HEK293T (cell line): ENCODE measurements around the gene UBA7.

ENCODE experiments used
- CTCF ChIA-PET: fragments of 350-600 bp; formaldehyde crosslinking; extraction: SDS; loops from one replicate; lab custom pipeline; 2021; ENCODE audit warnings: antibody characterized with exemption, inconsistent platforms; lab: Yijun Ruan, JAX
- POLR2A ChIA-PET: fragments of 350-600 bp; formaldehyde crosslinking; extraction: SDS; loops from one replicate; lab custom pipeline; 2020; ENCODE audit warnings: antibody characterized with exemption, inconsistent platforms; lab: Yijun Ruan, JAX
- DNase-seq: peaks from one replicate; pipeline ENCODE4 v3.0.0; 2012; ENCODE audit warnings: mixed read lengths; ENCODE audit errors: extremely low spot score
- BHLHE40 ChIP-seq: fragments of 450-650 bp; IDR thresholded peaks from 2 replicates; pipeline ENCODE4 v1.6.1; 2016; ENCODE audit warnings: mild to moderate bottlenecking, moderate library complexity, borderline replicate concordance
- CTBP1 ChIP-seq: fragments of 450-650 bp; IDR thresholded peaks from 2 replicates; pipeline ENCODE4 v1.6.1; 2016; ENCODE audit warnings: borderline replicate concordance
- ELF4 ChIP-seq: fragments of 450-650 bp; IDR thresholded peaks from 2 replicates; pipeline ENCODE4 v1.6.1; 2017; ENCODE audit warnings: antibody characterized with exemption
- FOXA1 ChIP-seq: fragments of 450-650 bp; IDR thresholded peaks from 2 replicates; pipeline ENCODE4 v1.6.1; 2016; ENCODE audit warnings: mild to moderate bottlenecking
- FOXK2 ChIP-seq: fragments of 450-650 bp; IDR thresholded peaks from 2 replicates; pipeline ENCODE4 v1.6.1; 2016; ENCODE audit warnings: mild to moderate bottlenecking
- FOXM1 ChIP-seq: fragments of 450-650 bp; IDR thresholded peaks from 2 replicates; pipeline ENCODE4 v1.6.1; 2017; ENCODE audit warnings: mild to moderate bottlenecking, borderline replicate concordance
- HDGF ChIP-seq: fragments of 450-650 bp; IDR thresholded peaks from 2 replicates; pipeline ENCODE4 v1.6.1; 2017; ENCODE audit warnings: antibody characterized with exemption, borderline replicate concordance
- L3MBTL2 ChIP-seq: fragments of 450-650 bp; conservative IDR thresholded peaks from 2 replicates; pipeline ENCODE4 v1.6.1; 2016; ENCODE audit warnings: mild to moderate bottlenecking
- LEF1 ChIP-seq: fragments of 450-650 bp; IDR thresholded peaks from 2 replicates; pipeline ENCODE4 v1.6.1; 2017; ENCODE audit warnings: mild to moderate bottlenecking, borderline replicate concordance
- NFRKB ChIP-seq: fragments of 450-650 bp; IDR thresholded peaks from 2 replicates; pipeline ENCODE4 v1.6.1; 2016; ENCODE audit warnings: mild to moderate bottlenecking, moderate library complexity
- PKNOX1 ChIP-seq: fragments of 450-650 bp; IDR thresholded peaks from 2 replicates; pipeline ENCODE4 v1.6.1; 2016
- SP1 ChIP-seq: fragments of 450-650 bp; IDR thresholded peaks from 2 replicates; pipeline ENCODE4 v1.6.1; 2017
- SUZ12 ChIP-seq: fragments of 450-650 bp; IDR thresholded peaks from 2 replicates; pipeline ENCODE4 v1.6.1; 2016; ENCODE audit warnings: mild to moderate bottlenecking
- TARDBP ChIP-seq: fragments of 450-650 bp; IDR thresholded peaks from 2 replicates; pipeline ENCODE4 v1.6.1; 2016
- ZNF384 ChIP-seq: fragments of 450-650 bp; IDR thresholded peaks from 2 replicates; pipeline ENCODE4 v1.6.1; 2016

UBA7 gene

DNA sequence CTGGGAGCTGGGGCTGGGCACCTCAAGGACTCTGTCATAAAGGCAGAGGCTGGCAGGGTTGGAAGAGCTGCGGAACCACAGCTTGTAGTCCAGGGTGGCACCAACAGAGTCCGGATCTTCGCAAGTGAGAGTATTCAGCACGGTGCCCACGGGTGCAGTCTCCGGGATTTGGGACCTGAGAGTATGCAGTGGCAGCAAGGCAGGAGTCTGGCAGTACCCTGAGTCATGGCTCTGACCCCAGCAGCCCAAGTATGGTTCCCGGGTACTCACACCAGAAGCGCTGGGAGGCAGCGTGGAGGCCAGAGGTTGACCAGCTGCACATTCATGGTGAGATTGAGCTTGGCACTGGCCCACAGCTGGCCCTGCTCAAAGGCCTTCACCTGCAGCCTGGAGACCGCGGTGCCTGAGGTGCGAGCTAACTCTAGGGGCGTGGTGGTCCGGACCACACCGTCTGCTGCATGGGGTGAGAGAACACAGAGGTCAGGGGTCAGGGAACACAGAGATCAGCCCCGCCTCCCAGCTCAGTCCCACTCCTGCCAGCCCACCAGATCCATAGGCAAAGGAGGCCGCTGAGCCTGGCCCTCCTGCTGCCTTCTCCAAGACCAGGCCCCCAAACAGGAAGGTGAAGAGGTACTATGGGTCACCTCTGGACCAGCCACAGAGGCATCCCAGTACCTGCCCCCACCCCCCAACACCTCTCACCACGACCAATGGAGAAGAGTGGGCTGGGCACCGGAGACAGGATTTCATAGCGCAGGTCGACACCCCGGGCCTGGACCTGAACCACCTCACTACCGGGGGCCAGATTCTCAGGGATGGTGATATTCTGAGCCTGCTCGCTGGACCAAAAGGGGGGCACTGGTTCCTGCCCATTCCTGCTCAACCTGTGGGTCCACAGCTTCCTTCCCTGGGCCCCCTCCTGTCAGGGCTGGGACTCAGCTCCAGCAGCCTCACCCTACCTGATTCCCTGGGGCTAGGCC lies 18.5 kb downstream of the UBA7 start:
- DNase-seq = no peak
- ChIA-PET POLR2A (interaction anchor here (1.6 kb wide), 1 partner anchor 9 kb away, joined by 11 read pairs; the partner anchor contains the start of gene IP6K1), CTCF (interaction anchor here (1.1 kb wide), 1 partner anchor 8 kb away, joined by 3 read pairs; no protein-coding TSS in a partner anchor)
- TF ChIP-seq NFRKB (no peak), ZNF384 (no peak), HDGF (no peak), FOXA1 (no peak), L3MBTL2 (no peak), BHLHE40 (no peak), SUZ12 (no peak)

DNA sequence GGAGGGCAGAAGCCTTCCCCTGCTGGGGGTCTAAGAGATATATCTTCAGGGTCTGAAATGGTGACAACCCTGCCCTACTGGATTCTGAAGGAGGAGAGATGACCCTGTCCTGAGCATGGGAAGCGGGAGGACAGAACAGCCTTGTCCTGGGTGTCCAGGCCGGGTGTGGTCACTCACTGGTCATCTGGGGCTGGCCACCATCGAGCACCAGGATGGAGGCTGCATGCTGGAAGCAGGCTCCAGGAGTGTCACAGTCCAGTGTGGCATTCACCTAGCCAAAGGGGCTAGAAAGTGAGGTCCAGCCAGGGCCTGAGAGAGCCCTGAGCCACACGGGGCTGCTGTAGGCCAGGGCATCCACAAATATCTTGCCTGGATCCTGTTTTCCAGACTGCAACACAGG lies 19.3 kb downstream of the UBA7 start:
- no peak for DNase-seq
- POLR2A ChIA-PET = interaction anchor here (1.6 kb wide), 1 partner anchor 8 kb away, joined by 11 read pairs; the partner anchor contains the start of gene IP6K1
- CTCF ChIA-PET = interaction anchor here (0.7 kb wide), 1 partner anchor 45 kb away, joined by 6 read pairs; no protein-coding TSS in a partner anchor
- TF ChIP-seq ZNF384 = no peak
- no peak for TF ChIP-seq L3MBTL2
- TF ChIP-seq FOXA1 = no peak

DNA sequence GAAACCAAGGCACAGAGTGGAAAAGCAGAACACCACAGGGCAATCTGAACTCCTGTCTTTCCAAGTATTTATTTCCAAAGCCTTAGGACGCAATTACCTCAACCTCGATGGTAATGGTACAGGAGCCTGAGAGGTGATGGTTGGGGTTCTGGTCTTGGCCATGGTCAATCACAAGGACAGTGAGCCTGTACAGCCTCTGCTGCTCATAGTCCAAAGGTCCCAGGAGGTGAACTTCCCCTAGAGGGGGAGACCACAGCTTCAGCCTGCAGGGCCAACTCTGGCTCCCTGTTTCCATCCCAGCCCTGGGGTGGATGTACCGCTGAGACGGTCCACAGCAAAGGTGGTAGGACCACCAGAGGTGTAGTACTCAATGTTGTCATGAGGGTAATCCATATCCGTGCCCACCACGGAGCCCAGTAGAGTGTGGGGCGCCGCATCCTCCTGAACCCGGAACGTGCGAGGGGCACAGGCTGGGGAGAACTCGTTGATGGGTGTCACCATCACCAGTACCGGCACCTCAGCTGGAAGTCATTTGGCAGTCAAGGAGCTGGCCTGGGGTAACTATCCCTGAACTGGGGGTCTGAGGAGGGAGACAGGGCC lies 20.2 kb downstream of the UBA7 start:
- TF ChIP-seq CTBP1 (no peak), L3MBTL2 (no peak), TARDBP (no peak), NFRKB (no peak), FOXK2 (no peak), LEF1 (no peak), PKNOX1 (no peak), HDGF (no peak)
- DNase-seq = no peak
- ChIA-PET CTCF (interaction anchor here (0.7 kb wide), 1 partner anchor 45 kb away, joined by 6 read pairs; no protein-coding TSS in a partner anchor), POLR2A (no interaction called here)

DNA sequence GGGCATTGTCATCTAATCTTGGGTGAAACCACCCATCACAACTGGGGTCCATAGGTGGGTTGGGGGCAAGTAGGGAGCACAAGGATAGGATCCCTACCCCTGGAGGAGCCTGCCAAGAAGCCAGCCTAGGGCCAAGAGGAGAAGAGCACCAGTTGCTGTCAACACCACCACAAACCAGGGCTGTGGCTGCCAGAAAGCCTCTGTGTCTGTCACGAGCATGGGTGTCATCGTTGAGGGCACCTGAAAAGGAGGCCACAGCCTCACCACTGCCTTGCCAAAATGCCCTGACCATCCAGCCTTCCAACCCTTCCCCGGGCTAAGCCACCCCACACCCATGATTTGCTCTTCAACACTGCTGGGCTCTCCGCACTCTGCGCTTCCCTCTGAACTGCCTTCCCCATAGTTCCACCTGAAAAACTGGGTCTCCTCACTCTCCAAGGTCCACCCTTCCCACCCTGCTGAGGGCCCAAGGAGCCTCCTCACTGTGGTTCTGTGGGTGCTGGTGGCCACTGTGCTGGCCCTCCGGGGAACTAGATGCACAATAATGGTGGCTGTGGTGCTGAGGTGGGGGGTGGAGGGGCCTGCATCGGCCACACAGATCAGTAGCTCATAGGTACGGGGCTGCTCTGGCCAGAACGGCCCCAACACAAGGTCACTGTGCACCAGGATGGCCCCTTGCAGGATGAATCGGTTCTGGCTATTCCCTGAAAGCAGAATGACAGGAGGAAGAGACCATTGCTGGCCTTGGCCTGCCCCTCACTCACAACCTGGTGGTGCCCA lies 21.2 kb downstream of the UBA7 start:
- ChIA-PET POLR2A (no interaction called here), CTCF (no interaction called here)
- no peak for TF ChIP-seq ELF4
- TF ChIP-seq FOXM1 = no peak
- TF ChIP-seq FOXA1 = no peak
- no peak for TF ChIP-seq TARDBP
- no peak for TF ChIP-seq SUZ12
- no peak for TF ChIP-seq CTBP1
- no peak for TF ChIP-seq ZNF384
- TF ChIP-seq SP1 = no peak
- DNase-seq = no peak

DNA sequence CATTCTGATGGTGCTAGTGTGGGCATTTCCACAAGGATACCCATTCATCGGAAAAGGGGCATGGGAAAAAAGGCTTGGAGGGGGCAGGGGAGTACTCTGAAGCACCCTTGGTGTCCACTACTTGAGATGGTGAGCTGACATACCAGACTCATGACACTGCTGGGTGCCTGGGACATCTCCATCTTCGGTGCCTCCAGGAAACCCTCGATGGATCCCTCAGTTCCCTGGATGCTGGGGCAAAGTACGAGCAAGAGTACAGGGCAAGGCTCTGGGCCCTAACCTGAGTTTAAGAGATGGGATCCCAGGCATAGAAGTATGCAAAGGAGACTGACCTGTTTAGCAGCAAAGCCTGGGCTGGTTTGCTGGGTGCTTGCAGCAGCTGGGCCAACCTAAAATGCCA lies 22.2 kb downstream of the UBA7 start:
- ChIA-PET CTCF (interaction anchor here (1.0 kb wide), 1 partner anchor 11 kb away, joined by 3 read pairs; no protein-coding TSS in a partner anchor), POLR2A (no interaction called here)
- no peak for TF ChIP-seq TARDBP
- no peak for DNase-seq

DNA sequence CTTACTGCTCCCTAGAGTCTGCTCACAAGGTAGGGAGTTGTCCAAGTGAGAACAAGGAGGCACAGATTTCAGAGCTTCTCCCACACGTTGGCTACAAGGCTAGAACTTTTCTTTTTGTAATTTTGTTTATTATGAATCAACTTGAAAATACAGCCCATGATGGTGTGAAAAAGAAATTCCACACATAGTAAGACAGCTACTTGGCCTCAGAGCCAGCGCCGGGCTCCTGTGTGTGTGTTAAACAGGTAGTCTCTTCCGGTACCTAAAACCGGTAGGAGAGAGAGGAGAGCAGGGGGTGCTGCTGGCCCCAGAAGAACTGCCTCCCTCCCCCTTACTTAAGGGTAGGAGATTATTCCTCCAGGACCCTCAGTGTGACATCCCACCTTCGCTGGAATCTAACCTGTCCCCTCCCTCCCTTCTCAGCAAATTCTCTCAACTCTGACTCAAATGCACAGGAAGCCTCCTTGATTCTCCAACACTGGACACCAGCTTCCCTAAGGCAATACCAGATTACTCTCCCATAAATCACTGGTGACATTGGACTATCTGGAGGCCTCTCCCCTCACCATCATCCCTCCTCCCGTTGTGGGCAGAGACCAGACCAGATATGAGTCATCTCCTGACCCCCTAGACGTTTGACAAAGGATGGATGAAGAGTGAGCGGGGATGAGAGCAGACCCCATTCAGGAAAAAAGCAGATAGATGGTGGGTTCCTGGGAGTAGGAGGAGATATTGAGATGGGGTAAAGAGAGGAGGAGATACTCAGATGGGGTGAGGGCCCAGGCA lies 22.9 kb downstream of the UBA7 start:
- TF ChIP-seq FOXK2 (no peak), FOXM1 (no peak), PKNOX1 (no peak), FOXA1 (no peak), L3MBTL2 (no peak), CTBP1 (no peak)
- DNase-seq = no peak
- ChIA-PET CTCF (interaction anchor here (1.0 kb wide), 1 partner anchor 11 kb away, joined by 3 read pairs; no protein-coding TSS in a partner anchor), POLR2A (no interaction called here)
